Stimulated activated memory B cell treated with anti-CD40 and anti-IgM and Interleukin-4, amounts not matched to agents 10 μg/mL and 1 μg/mL and 100 μg/mL, for 72 hours (primary cell): ENCODE data around the gene BEND3.
"Not testable (repeated sequence)": the region's sequence is repeated elsewhere in the genome, so short reads cannot be mapped to it uniquely, and the experiment has no call there.

ENCODE experiments used
- ATAC-seq: fragments of 150-1000 bp; cut with Tn5 transposase; 2 replicates; pipeline ENCODE4 v1.10.0; 2021
- H3K27ac Mint-ChIP-seq: one replicate; pipeline ENCODE4 v1.8.0; 2022; ENCODE audit warnings: mild to moderate bottlenecking, mixed read lengths
- H3K27me3 Mint-ChIP-seq: one replicate; pipeline ENCODE4 v1.8.0; 2022; ENCODE audit warnings: mixed read lengths
- H3K36me3 Mint-ChIP-seq: one replicate; pipeline ENCODE4 v1.8.0; 2022; ENCODE audit warnings: mixed read lengths
- H3K4me1 Mint-ChIP-seq: one replicate; pipeline ENCODE4 v1.8.0; 2022; ENCODE audit warnings: mixed read lengths
- H3K4me3 Mint-ChIP-seq: one replicate; pipeline ENCODE4 v1.8.0; 2022; ENCODE audit warnings: mild to moderate bottlenecking, moderate library complexity, mixed read lengths
- H3K9me3 Mint-ChIP-seq: one replicate; pipeline ENCODE4 v1.8.0; 2022; ENCODE audit warnings: mixed read lengths

The BEND3 gene

DNA sequence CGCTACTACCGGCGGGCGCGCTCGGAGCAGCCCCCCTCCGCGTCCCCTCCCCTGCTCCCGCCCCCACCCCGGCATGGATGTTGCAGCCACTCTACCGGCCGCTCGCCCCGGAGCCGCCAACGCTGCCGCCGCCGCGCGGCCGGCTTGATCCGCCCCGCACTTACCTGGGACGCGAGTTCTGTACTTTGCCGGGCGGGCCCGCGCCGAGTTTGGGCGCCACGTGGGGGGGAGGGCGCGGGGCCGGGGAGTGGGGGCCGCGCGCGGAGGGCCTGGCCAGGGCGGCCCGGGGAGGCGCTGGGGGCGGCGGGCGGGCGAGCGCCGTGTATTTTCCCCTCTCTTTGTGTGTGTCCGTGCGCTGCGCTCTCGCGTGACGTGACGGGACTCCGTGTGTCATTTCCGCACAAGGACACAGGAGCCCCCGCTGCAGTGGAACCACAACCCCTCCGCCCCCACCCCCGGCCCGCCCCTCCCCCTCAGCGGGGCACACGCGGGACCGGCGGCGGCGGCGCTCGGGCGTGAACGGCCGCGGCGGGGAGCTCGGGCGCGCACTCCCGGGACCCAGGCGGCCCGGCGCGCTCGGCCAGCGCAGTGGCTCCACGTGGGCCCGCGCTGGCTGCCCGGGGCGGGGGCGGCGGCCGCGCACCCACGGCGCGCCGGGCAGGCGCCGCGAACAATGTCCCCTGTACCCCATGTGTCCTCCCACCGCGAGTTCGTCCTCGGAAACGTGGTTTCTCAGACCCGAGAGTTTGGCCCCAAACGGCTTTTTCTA, at the start of gene BEND3:
Gene BEND3, minus strand, starts transcription at position 590 of the 769 bp plus-strand sequence. CDS start 16,230 bp downstream, outside the sequence.
- no peaks in the 10 kb centered on the region for H3K36me3 Mint-ChIP-seq
- peak within 1 kb of the TSS; percentile 64 for H3K27ac Mint-ChIP-seq
- peak within 1 kb of the TSS; percentile 77 for H3K4me3 Mint-ChIP-seq
- no peaks in the 10 kb centered on the region for H3K9me3 Mint-ChIP-seq
- H3K4me1 Mint-ChIP-seq: peaks cover 20% of the 10 kb centered on the region
- peak; percentile 32 for ATAC-seq
- peaks cover 6% of the 10 kb centered on the region for H3K27me3 Mint-ChIP-seq

DNA sequence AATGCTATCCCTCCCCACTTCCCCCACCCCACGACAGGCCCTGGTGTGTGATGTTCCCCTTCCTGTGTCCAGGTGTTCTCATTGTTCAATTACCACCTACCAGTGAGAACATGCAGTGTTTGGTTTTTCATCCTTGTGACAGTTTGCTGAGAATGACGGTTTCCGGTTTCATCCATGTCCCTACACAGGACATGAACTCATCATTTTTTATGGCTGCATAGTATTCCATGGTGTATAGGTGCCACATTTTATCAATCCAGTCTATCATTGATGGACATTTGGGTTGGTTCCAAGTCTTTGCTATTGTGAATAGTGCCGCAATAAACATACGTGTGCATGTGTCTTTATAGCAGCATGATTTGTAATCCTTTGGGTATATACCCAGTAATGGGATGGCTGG, 49.0 kb upstream of the BEND3 start:
- ATAC-seq, H3K27me3 Mint-ChIP-seq, H3K36me3 Mint-ChIP-seq, H3K27ac Mint-ChIP-seq, H3K4me3 Mint-ChIP-seq, H3K9me3 Mint-ChIP-seq, H3K4me1 Mint-ChIP-seq: not testable (repeated sequence)

DNA sequence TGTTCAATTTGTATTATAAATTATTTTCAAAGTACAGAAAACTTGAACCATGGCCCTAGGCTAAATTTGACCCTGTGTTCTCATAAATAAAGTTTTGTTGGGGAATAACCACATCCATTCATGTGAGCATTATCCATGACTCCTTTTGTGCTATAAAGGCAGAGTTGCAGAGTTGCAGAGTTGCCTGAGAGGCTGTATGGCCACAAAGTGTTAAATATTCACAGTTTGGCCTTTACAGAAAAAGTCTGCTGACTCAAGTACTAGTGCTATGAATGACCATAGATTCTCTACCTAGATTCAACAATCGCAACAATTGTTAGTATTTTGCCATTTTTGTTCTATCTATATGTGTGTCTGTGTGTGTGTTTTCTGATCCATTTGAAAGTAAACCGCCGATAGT, 46.2 kb upstream of the BEND3 start:
- Mint-ChIP-seq H3K36me3 (no peaks in the 10 kb centered on the region), H3K27me3 (no peaks in the 10 kb centered on the region), H3K4me3 (no peak overlapping the region), H3K9me3 (no peaks in the 10 kb centered on the region), H3K4me1 (no peaks in the 10 kb centered on the region), H3K27ac (no peak overlapping the region)
- ATAC-seq: no peak

DNA sequence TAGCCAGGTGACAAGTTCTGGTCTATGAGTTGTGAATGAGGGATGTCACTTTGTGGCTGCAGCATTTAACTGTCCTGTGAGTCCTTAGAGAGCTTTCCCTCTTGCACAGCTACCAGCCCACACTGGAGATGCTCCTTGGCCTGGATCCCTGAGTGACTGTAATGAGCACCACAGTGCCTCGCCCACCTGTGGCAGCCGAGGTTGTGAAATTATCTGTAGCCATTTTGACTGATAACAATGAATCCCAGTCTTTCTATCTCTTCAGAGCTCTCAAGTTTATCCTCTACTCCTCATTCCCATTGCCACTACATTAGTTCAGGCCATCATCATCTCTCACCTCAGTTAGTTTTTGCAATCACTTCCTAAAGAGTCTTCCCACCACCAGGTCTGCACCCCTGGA, 41.3 kb upstream of the BEND3 start:
- H3K4me3 Mint-ChIP-seq: no peak overlapping the region
- H3K27ac Mint-ChIP-seq: no peak overlapping the region

DNA sequence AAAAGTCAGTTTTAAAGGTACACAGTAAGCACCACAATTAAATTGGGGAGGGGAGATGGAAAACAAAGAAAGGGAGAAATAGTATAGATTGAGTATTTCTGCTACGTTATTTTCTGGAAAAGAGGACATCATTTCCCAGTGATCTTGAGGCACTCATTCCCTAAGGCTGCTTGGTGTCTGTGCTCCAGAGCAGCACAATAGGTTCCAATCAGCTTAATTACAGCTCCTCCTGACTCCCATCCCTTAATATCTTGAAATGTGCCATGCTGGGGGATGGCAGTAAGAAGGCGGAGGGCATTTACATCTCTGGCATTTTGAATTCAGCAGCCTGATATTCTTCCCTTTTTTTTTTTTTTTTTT, 39.5 kb upstream of the BEND3 start:
- no peak for ATAC-seq
- Mint-ChIP-seq H3K4me3 (no peak overlapping the region), H3K36me3 (peaks cover 16% of the 10 kb centered on the region), H3K4me1 (peaks cover 6% of the 10 kb centered on the region), H3K9me3 (no peaks in the 10 kb centered on the region), H3K27me3 (no peaks in the 10 kb centered on the region), H3K27ac (no peak overlapping the region)

More for the DNA sequence above, 41.3 kb upstream of the BEND3 start:
- ATAC-seq: no peak
- H3K4me1 Mint-ChIP-seq: peaks cover 6% of the 10 kb centered on the region
- H3K36me3 Mint-ChIP-seq: peaks cover 8% of the 10 kb centered on the region
- H3K27me3 Mint-ChIP-seq: no peaks in the 10 kb centered on the region
- no peaks in the 10 kb centered on the region for H3K9me3 Mint-ChIP-seq

DNA sequence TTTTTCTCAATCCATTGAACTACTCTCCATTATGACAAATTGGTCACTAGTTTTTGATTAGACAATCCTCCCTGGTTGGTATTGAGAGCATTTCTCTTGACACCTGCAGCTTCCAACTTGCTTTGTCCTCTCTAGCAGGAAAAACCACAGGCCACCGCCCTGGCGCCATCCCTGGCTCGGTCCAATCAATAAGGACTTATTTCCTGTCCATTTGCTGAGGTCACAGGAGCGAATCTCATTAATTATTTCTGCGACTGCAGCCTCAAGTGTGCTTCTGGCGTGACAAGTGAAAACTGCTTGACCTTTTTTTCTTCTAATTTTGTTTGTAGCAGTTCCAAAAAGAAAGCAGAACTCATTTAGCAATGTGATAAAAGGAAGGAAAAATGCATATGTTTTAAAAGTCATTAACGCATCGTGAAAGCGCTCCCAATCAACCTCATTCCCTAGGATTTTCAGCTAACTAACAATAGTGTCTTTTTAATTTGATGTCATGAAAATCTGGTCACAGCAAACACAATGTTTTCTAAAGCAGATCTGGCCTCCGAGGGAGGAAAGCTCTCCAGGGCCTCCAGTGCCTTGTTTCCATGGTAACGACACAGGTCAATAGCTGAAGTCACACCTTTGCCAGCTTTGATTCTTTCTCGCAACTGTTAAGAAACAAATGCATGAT, 39.0 kb upstream of the BEND3 start:
- H3K27me3 Mint-ChIP-seq: no peaks in the 10 kb centered on the region
- H3K4me3 Mint-ChIP-seq: no peak overlapping the region
- peaks cover 6% of the 10 kb centered on the region for H3K4me1 Mint-ChIP-seq
- ATAC-seq: no peak
- H3K36me3 Mint-ChIP-seq: peaks cover 19% of the 10 kb centered on the region
- no peak overlapping the region for H3K27ac Mint-ChIP-seq
- no peaks in the 10 kb centered on the region for H3K9me3 Mint-ChIP-seq

DNA sequence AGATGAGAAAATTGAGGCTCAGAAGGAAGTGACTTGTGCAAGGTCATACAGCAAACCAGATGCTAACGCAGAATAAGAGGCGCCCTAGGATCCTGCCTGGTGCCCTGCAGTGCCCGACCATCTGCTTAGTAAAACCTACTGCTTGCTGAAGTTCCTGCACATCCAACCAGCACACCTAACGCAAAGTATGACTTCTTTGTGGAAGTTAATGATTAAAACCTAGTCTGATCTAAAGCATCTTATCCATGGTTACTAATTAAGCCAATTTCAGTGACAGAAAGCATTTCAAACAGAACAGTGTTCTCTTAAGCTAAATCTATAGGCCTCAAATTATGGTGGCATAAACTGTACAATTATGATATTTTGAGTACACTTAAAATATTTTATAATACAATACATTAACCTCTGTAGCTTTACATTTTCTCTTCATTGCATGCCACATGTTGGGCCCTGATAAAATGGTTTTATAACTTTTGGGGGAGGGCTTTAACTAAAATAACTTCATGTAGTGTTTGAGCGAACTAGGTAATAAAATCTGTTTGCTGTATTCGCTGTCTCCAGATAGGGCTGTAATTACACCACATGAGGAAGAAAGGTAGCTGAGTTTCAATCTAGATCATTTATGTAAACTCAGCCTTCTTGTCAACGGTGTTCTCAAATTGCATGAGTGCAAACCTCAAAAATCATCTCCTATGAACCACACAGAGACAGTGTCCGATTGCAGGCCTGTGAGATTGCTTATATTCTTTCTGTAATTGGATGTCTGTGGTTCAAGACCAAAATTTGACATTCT, 37.5 kb upstream of the BEND3 start:
- H3K27me3 Mint-ChIP-seq: no peaks in the 10 kb centered on the region
- H3K36me3 Mint-ChIP-seq: peaks cover 19% of the 10 kb centered on the region
- H3K27ac Mint-ChIP-seq: no peak overlapping the region
- H3K9me3 Mint-ChIP-seq: no peaks in the 10 kb centered on the region
- H3K4me3 Mint-ChIP-seq: no peak overlapping the region
- no peak for ATAC-seq
- peaks cover 6% of the 10 kb centered on the region for H3K4me1 Mint-ChIP-seq

DNA sequence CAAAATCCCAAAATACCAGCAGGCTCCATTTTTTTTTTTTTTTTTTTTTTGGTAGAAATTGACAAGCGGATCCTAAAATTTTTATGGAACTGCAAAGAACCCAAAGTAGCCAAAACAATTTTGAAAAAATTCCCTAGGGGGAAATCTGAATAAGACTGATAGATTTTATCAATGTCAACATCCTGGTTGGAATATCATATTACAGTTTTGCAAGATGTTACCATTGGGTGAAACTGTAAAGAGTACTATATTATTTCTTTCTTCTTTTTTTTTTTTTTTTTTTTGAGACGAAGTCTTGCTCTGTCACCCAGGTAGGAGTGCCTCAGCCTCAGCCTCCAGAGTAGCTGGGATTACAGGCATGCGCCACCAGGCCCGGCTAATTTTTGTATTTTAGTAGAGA, 29.4 kb upstream of the BEND3 start:
- Mint-ChIP-seq H3K36me3 (peaks cover 2% of the 10 kb centered on the region), H3K9me3 (no peaks in the 10 kb centered on the region), H3K4me3 (no peak overlapping the region), H3K4me1 (no peaks in the 10 kb centered on the region), H3K27me3 (no peaks in the 10 kb centered on the region), H3K27ac (no peak overlapping the region)
- ATAC-seq: no peak

DNA sequence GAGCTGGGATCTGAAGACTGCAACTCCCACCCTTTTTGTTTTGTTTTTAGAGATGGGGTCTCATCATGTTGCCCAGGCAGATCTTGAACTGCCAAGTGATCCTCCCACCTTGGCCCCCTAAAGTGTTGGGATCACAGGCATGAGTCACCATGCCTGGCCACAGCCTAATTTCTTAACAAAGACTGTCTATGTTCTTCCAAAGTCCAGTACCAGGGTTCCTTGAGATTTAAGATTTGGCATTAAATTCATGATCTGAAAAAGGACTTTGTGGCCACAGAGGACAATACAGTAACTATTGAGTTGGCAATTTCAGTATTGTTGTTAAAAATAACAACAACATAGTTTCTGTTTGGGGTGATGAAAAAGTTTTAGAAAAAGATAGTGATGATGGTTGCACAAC, 28.7 kb upstream of the BEND3 start:
- Mint-ChIP-seq H3K27ac (no peak overlapping the region), H3K4me3 (no peak overlapping the region), H3K9me3 (no peaks in the 10 kb centered on the region), H3K27me3 (no peaks in the 10 kb centered on the region), H3K4me1 (no peaks in the 10 kb centered on the region), H3K36me3 (no peaks in the 10 kb centered on the region)
- no peak for ATAC-seq

DNA sequence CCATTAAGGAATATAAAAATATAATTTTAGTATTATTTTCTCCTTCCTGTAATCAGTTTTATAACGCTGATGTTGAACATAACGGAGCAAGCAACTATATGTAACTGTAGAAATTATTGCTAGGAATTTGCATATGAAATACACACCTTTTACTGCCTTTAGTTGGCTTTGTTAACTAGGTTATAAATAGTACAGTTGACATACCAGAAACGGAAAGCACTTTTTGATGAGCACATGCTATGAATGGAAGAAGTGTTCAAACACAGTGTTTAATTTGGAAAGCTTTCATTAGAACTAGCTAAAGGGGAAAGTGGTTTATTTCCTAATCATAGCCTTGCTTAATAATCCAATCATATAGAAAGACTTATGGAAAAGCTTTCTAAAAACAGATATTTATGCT, 25.3 kb upstream of the BEND3 start:
- Mint-ChIP-seq H3K27me3 (no peaks in the 10 kb centered on the region), H3K36me3 (no peaks in the 10 kb centered on the region), H3K9me3 (no peaks in the 10 kb centered on the region), H3K27ac (no peak overlapping the region), H3K4me3 (no peak overlapping the region), H3K4me1 (no peaks in the 10 kb centered on the region)
- no peak for ATAC-seq

DNA sequence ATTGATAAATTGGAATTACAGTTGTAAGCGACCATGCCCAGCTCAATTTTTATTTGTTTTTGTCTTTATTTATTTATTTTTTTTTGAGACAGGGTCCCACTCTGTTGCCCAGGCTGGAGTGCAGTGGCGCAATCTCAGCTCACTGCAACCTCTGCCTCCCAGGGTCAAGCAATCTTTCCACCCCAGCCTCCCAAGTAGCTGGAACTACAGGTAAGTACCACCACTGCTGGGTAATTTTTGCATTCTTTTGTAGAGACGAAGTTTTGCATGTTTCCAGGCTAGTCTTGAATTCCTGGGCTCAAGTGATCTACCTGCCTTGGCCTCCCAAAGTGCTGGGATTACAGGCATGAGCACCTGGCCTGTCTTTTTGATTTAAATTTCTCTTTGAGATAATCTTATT, 21.0 kb upstream of the BEND3 start:
- H3K27me3 Mint-ChIP-seq: not testable (repeated sequence)

DNA sequence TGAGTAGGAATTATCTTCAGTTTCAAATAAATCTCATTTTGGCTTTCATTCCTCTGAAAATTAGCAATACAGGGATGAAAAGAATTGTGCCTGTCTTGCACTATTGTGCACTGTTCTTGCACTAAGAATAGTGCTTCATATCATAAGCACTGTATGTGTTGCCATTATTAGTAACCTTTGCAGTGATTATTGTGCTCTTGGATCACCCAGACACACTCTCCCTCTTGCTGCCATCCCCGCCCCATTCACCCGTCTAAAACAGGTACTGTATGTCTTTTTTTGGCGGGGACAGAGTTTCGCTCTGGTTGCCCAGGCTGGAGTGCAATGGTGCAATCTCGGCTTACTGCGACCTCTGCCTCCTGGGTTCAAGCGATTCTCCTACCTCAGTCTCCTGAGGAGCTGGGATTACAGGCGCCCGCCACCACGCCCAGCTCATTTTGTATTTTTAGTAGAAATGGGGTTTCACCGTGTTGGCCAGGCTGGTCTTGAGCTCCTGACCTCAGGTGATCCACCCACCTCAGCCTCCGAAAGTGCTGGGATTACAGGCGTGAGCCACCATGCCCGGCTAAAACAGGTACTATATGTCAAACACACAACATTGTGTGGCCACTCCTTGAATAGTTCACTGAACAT, 19.8 kb upstream of the BEND3 start:
- not testable (repeated sequence) for H3K36me3 Mint-ChIP-seq, ATAC-seq, H3K9me3 Mint-ChIP-seq, H3K27ac Mint-ChIP-seq, H3K4me1 Mint-ChIP-seq, H3K27me3 Mint-ChIP-seq, H3K4me3 Mint-ChIP-seq

More for the DNA sequence above, 21.0 kb upstream of the BEND3 start:
- H3K27ac Mint-ChIP-seq, H3K4me3 Mint-ChIP-seq, ATAC-seq, H3K9me3 Mint-ChIP-seq, H3K36me3 Mint-ChIP-seq, H3K4me1 Mint-ChIP-seq: not testable (repeated sequence)

DNA sequence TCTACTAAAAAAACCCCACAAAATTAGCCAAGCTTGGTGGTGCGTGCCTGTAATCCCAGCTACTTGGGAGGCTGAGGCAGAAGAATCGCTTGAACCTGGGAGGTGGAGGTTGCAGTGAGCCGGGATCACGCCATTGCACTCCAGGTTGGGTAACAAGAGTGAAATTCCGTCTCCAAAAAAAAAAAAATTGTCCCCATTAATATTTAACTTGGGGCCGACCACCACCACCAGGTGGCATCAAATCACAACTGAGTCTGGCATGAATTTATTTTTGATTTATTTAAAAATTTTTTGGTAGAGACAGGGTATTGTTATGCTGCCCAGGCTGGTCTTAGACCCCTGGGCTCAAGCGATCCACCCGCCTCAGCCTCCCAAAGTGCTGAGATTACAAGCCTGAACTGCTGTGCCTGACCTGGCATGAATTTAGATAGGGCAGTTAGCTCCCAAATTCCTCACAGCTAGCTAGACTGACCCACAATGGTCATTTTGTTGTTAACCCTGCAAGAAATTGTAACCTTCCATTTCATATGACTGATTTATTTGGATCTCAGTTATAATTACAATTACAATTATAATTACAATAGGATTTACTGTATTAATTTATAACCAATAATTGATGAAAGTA, 17.1 kb upstream of the BEND3 start:
- Mint-ChIP-seq H3K27me3 (no peaks in the 10 kb centered on the region), H3K4me1 (peaks cover 8% of the 10 kb centered on the region), H3K4me3 (no peak overlapping the region), H3K36me3 (no peaks in the 10 kb centered on the region), H3K27ac (no peak overlapping the region), H3K9me3 (no peaks in the 10 kb centered on the region)
- ATAC-seq: no peak

DNA sequence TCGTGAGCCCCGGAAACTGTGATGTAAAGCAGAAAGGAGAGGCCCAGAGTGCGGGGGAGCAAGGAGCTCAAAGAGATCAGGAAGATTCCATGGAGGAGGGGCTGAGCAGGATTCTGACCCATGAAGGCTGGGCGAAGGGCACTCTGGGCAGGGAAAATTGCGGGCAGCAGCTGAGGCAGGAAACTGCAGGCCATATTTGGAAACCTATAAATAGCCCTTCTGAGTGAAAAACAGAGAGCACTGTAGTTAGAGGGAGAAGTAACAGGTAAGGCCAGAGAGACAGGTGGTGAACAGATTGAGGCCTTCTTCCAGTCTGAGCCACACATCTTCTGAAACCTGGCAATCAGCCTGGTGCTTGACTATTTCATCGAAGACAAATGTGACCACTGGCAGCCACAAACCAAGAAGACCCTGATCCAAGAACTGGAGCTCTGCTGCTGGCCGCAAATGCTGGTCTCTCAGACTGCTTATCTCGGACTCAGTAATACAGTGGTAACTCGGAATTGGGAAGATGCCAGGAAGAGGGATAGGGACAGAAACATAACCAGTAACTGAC, 14.1 kb upstream of the BEND3 start:
- no peak overlapping the region for H3K27ac Mint-ChIP-seq
- H3K4me3 Mint-ChIP-seq: no peak overlapping the region
- ATAC-seq: no peak
- peaks cover 21% of the 10 kb centered on the region for H3K4me1 Mint-ChIP-seq
- H3K36me3 Mint-ChIP-seq: no peaks in the 10 kb centered on the region
- no peaks in the 10 kb centered on the region for H3K9me3 Mint-ChIP-seq
- H3K27me3 Mint-ChIP-seq: no peaks in the 10 kb centered on the region

DNA sequence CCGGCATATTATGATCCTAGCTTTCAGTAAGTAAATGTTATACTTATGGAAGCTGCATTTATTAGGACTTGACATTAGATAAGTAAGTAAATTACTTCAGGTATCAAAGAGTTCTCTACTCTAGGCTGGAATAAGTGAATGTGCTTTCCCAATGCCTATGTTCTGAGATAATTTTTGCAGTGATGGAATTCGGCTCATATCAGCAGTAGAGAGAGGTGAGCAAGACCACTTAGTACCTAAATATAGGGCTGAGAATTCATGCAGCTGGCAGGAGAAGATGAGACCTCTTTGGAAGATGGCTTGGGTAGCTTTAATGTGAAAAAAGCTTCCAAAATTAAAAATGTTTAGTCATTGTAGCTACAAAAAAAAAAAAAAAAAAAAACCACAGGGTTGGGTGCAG, 13.3 kb upstream of the BEND3 start:
- ATAC-seq: no peak
- Mint-ChIP-seq H3K4me3 (no peak overlapping the region), H3K36me3 (no peaks in the 10 kb centered on the region), H3K9me3 (no peaks in the 10 kb centered on the region), H3K27ac (no peak overlapping the region), H3K4me1 (peaks cover 21% of the 10 kb centered on the region), H3K27me3 (no peaks in the 10 kb centered on the region)
